HG03439 (cell line): ENCODE results near the gene EEF1AKMT1.
"Not testable (repeated sequence)": the region's sequence is repeated elsewhere in the genome, so short reads cannot be mapped to it uniquely, and the experiment has no call there.

Experiments
- ATAC-seq: cut with Tn5 transposase; IDR thresholded peaks from one replicate; pipeline ENCODE4 v1.9.1; 2021; ENCODE audit warnings: mild to moderate bottlenecking, moderate library complexity; ENCODE audit not compliant: unreplicated experiment

Gene EEF1AKMT1

DNA sequence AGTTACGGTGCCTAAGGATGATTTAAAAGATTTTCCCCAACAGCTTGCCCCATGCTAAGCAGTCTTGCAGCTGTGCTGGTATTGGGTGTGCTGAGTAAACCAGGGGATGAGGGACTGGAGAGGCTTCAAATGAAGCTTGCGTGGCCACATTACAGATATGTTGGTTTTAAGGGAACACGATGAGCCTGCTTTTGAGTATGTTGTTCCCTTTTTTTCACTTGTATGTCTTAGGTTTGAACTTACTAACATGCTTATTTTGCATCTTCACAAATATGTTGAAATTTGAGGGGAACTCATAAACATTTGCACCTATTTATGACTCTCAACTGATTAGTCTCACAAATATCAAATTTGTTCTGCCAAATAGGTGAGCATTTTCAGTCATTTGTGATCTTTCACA is 72.3 kb downstream of the EEF1AKMT1 start:
- no peak for ATAC-seq

DNA sequence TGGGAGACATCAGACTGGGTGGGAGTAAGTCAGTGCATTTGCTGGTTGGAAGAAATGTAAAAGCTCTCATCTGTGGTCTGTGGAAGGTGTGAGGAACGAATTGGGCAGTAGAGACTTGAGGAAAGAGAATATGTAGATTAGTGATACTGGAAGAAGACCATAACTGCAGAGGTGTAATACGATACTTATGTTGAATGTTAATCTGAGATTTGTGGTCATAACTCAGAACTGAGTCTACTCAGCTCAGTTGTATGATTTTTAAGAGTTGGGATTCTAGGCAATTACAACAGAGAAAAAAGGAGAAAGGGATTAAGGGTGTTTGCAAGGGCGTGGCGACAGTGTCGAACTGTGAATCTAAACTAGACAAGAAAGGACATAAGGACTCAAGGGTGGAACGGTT is 73.5 kb downstream of the EEF1AKMT1 start:
- no peak for ATAC-seq

DNA sequence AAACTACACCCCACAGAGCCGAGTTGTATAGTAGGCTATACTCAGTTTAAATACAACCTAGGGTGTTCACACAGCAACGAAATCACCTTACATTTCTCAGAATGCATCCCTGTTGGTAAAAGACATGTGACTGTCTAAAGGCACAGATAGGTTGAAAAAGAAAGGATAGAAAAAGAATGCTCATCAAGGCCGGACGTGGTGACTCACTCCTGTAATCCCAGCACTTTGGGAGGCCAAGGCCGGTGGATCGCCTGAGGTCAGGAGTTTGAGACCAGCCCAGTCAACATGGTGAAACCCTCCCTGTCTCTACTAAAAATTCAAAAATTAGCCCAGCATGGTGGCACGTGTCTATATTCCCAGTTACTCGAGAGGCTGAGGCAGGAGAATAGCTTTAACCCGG is 74.0 kb downstream of the EEF1AKMT1 start:
- ATAC-seq: no peak

GRCh38 chr13:20696073-20696472 is 77.7 kb downstream of the EEF1AKMT1 start:
- no peak for ATAC-seq

DNA sequence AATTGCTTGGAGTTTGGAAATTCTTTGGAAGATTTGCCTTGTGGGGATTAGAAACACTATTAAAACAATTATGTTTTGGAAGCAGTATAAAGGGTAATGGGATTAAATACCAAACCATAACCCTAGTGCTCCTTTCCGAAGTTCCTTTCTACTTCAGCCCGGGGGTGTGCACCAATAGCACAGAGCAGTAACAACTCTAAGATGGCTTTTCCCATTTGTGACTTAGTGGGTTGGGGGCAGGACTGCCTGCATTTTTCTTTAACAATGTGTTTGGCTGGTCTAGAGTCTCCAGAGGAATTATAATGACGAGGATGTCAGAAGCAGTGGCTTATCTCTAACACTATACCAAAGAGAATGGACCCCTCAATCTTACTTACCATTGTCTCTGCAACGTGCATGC is 82.1 kb downstream of the EEF1AKMT1 start:
- no peak for ATAC-seq

- ATAC-seq: no peak
Measured at GRCh38 chr13:20689291-20689690, 84.5 kb downstream of the EEF1AKMT1 start.

GRCh38 chr13:20686863-20687579 is 86.7 kb downstream of the EEF1AKMT1 start:
- no peak for ATAC-seq

GRCh38 chr13:20686167-20686566 is 87.6 kb downstream of the EEF1AKMT1 start:
- no peak for ATAC-seq

GRCh38 chr13:20685092-20685491 is 88.7 kb downstream of the EEF1AKMT1 start:
- ATAC-seq: no peak

DNA sequence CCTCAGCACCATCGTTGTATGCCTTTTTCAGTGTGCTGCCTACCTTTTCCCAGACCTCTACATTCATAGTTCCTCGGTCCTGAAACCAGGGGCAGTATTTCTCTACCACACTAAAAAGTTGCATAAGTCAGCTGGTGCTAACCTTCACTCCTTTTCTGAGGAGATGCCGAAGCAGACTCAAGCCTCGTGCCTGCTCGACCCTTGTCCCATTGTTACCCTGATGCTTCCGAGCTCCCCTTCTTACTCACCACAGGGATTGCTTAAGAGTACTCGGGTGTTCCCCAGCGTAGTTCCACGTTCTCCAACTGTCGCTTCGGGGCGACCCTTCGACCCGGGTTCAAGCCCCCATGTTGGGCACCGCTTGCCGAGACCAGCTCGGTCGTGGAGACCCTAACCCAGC is 89.2 kb downstream of the EEF1AKMT1 start:
- ATAC-seq: no peak

- ATAC-seq: no peak
Measured at GRCh38 chr13:20684041-20684440, 89.7 kb downstream of the EEF1AKMT1 start.

GRCh38 chr13:20682061-20682460 is 91.7 kb downstream of the EEF1AKMT1 start:
- no peak for ATAC-seq

DNA sequence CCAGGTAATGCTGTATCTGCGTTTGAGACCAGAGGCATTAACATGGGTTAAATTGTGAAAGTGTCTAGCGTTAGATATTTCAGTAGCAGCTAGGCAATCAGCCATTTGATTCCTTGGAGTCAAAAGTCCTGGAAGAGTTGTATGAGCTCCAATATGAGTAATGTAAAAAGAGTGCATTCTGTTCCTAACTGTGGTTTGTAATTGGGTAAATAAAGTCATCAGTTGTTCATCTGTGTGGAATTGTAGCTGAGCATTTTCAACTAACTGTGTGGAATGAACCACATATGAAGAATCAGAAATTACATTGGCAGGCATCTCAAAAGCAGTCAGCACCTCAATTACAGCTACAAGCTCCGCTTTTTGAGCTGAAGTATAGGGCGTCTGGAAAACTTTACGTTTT is 92.3 kb downstream of the EEF1AKMT1 start:
- ATAC-seq: not testable (repeated sequence)

- ATAC-seq: no peak
Measured at GRCh38 chr13:20680416-20681080, 93.2 kb downstream of the EEF1AKMT1 start.

DNA sequence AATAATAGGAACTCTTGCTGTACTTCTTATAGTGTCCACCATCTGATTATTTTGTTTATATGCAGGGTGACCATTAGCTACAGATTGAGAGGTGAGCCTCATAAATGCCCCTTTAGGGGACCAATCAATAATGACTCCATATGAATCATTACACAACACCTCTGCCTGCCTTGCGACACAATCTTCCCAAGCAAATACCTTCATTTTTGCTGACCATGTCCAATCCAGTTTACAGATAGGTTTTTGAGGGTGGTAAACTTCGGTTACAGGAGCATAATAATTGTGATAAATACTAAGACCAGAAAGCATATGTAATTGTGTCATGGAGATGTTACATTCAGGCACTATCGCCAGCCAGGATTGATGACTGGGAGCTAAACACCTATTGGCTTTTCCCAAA is 93.9 kb downstream of the EEF1AKMT1 start:
- ATAC-seq: no peak
